ENCODE data around the gene HMX3. TPM values are rescaled to one million over a fixed set of nuclear protein-coding genes. Genes with fewer than 3 reads are reported as not detected.

HMX3 gene
- total RNA-seq, 1 donor from 2014 or later: not detected

DNA sequence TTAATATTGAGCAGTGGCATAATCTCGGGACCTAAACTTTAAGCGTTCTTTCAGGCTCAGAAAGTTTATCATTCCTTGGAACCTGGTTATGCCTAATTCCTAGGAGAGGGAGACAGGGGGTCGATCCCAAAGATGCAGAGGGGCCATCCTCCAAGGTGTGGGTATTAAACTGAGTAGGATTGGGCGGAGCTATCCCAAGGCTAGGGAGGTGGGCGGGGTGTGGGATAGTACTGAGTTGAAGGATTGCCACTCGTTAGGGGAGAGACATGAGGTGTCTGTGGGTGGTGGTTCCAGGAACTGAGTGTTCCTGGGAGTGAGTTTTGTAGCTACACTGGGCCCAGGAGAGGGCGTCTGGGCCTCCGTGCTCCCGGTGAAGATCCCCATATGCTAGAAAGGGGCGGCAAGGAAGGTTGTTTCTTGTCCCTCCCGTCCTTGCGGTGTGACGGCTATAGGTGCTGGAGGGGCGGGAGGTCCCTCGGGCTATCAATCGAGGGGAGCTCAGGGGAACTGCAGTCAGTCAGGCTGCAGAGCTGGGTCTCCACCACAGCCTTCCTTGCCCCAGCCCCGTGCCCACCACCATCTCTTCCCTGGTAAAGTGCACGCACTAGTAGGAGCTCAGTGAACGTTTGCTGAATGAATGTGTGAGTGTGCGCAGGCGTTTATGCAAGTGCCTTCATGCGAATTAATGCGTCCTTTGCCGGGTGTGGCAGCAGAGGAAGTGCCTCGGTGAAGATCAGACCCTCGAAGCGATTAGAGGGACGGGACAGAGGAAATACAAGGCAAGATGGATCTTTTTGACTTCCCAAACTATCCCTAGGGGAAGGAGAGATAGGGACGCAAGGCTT, 9.1 kb downstream of the HMX3 start:
- DNase-seq: no peak
- intact Hi-C loops (cut with DNase I): no loop called here
- ATAC-seq (ENCODE audit: poor library complexity): no peak

GRCh38 chr10:123145542-123146012, 9.8 kb downstream of the HMX3 start:
- ATAC-seq (ENCODE audit: poor library complexity): no peak
- DNase-seq: no peak
- intact Hi-C loops (cut with DNase I): no loop called here

DNA sequence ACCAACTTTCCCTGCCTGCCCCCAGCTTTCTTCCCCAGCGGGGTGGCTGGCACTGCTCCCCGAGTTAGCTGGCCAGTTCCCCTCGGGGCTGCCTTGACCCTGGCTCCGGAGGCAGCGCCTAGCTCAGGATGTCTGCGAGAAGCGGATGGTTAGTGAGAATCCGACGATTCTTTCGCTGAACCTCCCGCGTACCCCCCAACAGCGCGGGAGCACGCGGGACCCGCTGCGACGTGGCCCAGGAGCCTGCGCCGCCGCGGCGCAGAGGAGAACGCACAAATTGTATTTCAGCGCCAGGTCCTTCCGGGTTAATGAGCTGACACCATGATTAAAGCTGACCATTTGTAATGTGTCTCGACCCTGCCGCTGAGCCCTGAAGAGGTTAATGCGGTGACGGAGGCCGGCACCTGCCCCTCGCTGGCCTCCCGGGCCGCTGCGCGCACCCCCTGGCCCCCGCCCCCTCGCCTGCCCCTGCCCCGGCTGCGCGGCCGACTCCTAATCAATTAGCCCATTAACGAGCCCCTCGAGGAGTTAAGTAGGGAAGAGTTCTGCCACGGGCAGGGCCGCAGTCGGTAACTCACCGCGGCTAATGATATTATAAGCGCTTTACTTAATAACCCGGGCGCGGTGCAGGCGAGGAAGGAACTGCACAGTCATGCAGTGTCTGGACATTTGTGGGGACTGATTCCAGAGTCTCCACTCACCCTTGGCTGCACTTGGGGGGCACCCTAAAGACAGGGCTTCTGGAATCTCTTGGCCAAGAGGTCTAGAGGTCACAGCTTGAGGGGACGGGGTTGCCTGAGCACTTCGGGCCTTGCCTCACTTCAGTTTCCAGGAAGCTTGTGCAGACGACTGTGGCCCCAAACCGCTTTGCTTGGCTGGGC, 10.5 kb downstream of the HMX3 start:
- no peak for DNase-seq
- intact Hi-C loops (cut with DNase I): no loop called here
- no peak for ATAC-seq (ENCODE audit: poor library complexity)

GRCh38 chr10:123146894-123147634, 11.3 kb downstream of the HMX3 start:
- no peak for DNase-seq
- intact Hi-C loops (cut with DNase I): no loop called here
- no peak for ATAC-seq (ENCODE audit: poor library complexity)

GRCh38 chr10:123147635-123148413, 12.1 kb downstream of the HMX3 start, which contains the start of gene HMX2:
HMX2 (plus strand) TSS chr10:123148136; CDS start chr10:123148379, 243 bp downstream.
- no peak for ATAC-seq (ENCODE audit: poor library complexity)
- no peak for DNase-seq
- intact Hi-C loops (cut with DNase I): no loop called here

- DNase-seq (no peak), ATAC-seq (ENCODE audit: poor library complexity) (no peak)
- intact Hi-C loops (cut with DNase I): no loop called here
Measured at GRCh38 chr10:123148414-123149161, 12.8 kb downstream of the HMX3 start.

DNA sequence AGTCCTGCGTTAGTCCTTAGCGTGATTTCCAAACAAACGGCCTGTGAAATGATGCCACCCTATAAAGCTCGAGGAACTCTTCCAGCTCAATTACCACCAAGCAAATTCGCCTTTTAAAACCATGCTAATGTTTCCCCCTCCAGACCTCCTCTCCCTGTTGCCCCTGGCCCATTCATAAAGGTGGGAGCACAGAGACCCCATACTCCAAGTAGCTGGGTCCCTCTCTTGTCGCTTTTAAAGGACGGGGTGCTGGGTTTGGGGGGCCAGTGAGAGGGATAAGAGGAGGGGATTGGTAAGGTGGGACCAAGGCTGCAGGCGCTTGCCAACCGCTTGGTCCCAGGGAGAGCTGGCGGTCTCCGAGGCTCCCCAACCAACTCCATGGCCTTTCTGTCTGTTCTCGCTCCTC, 13.4 kb downstream of the HMX3 start:
- no peak for ATAC-seq (ENCODE audit: poor library complexity)
- DNase-seq: no peak
- intact Hi-C loops (cut with DNase I): no loop called here

DNA sequence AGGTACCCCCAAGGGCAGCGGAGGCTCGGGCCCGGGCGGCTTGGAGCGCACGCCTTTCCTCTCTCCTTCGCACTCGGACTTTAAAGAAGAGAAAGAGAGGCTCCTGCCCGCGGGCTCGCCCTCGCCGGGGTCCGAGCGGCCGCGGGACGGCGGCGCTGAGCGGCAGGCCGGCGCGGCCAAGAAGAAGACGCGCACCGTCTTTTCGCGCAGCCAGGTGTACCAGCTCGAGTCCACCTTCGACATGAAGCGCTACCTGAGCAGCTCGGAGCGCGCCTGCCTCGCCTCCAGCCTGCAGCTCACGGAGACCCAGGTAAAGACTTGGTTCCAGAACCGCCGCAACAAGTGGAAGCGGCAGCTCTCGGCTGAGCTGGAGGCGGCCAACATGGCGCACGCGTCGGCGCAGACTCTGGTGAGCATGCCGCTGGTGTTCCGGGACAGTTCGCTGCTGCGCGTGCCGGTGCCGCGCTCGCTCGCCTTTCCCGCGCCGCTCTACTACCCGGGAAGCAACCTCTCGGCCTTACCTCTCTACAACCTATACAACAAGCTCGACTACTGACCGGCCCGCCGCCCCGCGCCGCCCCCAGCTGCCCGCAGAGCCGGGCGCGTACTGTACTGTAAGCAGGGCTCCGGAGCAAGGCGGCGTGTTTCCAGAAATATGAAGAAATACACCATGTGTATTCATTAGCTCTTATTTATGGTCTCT, 13.9 kb downstream of the HMX3 start:
- DNase-seq (no peak), ATAC-seq (ENCODE audit: poor library complexity) (no peak)
- intact Hi-C loops (cut with DNase I): no loop called here

- intact Hi-C loops (cut with DNase I): no loop called here
- no peak for ATAC-seq (ENCODE audit: poor library complexity)
- DNase-seq: no peak
Measured at GRCh38 chr10:123150271-123150985, 14.7 kb downstream of the HMX3 start.

- DNase-seq: peak; percentile 50
- intact Hi-C loops (cut with DNase I): no loop called here
Measured at GRCh38 chr10:123150986-123151736, 15.4 kb downstream of the HMX3 start.

GRCh38 chr10:123151737-123152135, 16.0 kb downstream of the HMX3 start:
- DNase-seq (no peak), ATAC-seq (ENCODE audit: poor library complexity) (no peak)
- intact Hi-C loops (cut with DNase I): no loop called here

More at GRCh38 chr10:123150986-123151736, 15.4 kb downstream of the HMX3 start:
- no peak for ATAC-seq (ENCODE audit: poor library complexity)

GRCh38 chr10:123153486-123154091, 17.8 kb downstream of the HMX3 start:
- DNase-seq (no peak), ATAC-seq (ENCODE audit: poor library complexity) (no peak)
- intact Hi-C loops (cut with DNase I): no loop called here

DNA sequence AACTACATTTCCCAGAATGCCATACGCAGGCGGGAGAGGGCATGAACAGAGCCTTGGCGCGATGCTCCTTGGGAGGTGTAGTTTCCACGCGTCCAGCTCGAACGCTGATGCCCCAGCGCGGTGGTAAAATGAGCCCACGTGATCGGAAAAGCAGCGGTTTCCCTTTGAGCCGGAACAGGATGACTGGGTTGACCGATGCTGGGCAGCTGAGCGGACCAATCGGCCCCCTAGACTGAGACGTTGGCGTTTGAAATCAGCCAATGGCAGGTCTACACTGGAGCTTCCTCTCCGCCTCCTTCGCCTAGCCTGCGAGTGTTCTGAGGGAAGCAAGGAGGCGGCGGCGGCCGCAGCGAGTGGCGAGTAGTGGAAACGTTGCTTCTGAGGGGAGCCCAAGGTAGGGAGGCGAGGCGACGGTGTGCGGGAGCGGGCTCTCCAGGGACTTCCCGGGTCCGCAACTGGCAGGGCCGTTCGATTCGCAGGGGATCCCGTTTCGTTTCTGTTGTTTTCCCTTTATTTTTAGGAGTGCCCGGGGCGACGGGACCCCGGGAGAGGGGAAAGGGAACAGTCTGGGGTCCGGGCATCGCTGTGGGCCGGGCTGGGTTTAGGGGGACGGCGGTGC, 18.4 kb downstream of the HMX3 start, which contains the start of gene BUB3:
TSS of gene BUB3 (plus strand) at position 311 of the 619 bp plus-strand sequence. CDS start 516 bp downstream, outside the sequence.
- peak; percentile 99 for ATAC-seq (ENCODE audit: poor library complexity)
- peak; percentile 98 for DNase-seq
- intact Hi-C loops (cut with DNase I): no loop called here

DNA sequence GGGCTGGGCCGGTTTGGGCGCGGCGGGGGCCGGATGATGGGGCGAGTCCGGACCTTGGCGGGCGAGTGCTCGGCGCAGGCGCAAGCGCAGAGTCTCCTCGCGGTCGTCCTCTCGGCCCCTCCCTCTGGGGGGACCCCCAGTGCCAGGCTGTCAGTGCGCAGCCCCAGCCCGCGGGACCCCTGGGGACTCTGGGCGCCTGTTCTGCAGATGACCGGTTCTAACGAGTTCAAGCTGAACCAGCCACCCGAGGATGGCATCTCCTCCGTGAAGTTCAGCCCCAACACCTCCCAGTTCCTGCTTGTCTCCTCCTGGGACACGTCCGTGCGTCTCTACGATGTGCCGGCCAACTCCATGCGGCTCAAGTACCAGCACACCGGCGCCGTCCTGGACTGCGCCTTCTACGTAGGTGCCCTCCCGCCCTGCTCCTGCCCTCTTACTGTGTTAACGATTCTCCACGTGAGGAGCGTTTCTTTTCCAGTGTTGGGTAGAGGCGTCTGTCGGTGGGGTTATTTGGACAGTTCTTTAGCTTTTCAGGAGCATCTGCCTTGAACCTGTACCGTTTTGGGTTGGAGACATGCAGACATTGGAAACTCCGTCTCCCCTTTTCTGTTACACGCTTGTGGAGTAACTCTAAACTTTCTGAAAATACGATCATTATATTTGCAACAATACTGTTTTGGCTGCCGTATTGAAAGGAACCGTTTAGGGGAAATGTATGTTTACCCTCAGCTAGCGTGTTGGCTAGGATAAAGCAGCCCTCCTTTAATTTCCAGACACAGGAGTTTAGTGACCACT, 19.1 kb downstream of the HMX3 start:
- ATAC-seq (ENCODE audit: poor library complexity) (peak; percentile 76), DNase-seq (peak; percentile 70)
- intact Hi-C loops (cut with DNase I): no loop called here
